ENCODE measurements around the gene LRRC41. TPM values are rescaled to one million over a fixed set of nuclear protein-coding genes. Genes with fewer than 3 reads are reported as not detected.
A peak's percentile ranks its signal among the peaks of the same experiment; 100 is the strongest.

The LRRC41 gene
- total and polyA plus RNA-seq, 2 of the 13 experiments (the other 11 are each of a cell fraction or from before 2014, with no cell fraction given) = 48.1 to 53.6 TPM

DNA sequence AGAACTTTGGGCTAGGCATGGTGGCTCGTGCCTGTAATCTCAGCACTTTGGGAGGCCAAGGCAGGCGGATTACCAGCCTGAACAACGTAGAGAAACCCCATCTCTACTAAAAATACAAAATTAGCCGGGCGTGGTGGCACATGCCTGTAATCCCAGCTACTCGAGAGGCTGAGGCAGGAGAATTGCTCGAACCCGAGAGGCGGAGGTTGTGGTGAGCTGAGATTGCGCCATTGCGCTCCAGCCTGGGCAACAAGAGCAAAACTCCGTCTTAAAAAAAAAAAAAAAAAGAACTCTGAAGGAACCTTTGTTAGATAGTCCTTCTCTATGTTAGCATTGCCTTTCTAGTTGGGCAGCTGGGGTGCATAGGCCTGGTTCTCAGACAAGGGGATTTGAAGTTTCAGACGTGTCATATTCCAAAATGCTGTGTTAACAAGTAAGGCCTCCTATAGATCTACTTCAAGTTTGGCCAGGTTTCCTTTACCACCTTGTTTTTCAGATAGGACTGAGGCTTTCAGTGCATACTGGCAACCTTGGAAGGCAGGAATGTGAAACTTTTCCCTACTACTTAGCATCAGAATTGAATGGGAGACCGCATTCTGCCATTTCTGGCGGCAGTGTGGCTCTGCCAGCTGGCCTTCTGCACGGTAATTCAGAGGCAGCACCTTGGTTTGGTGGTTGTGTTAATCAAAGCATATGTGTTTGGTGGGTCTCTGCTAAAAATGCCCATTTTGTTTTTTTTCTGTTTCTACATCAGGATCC is 6.2 kb upstream of the LRRC41 start (continued):
- TF ChIP-seq ZNF646 (CRISPR knock-in tag; IDR thresholded peaks at IDR 0.05) = no peak
- no peak for TF ChIP-seq MIER2 (CRISPR knock-in tag; IDR thresholded peaks at IDR 0.05)
- no peak for TF ChIP-seq XRCC5 (optimal IDR thresholded peaks at IDR 0.05; ENCODE audit: low read length)
- no peak for TF ChIP-seq ZNF670 (CRISPR knock-in tag; IDR thresholded peaks at IDR 0.05; ENCODE audit: borderline replicate concordance)

- WGBS (ENCODE audit: low lambda C conversion rate) = 88% methylated on average over 8 of the region's 8 CpGs
- FAIRE-seq (no peak), DNase-seq (ENCODE audit: low spot score) (no peak), ATAC-seq (no peak)
- H3K27ac ChIP-seq (ENCODE audit: extremely low read length, insufficient read depth, low read length) = no peak overlapping the region
- no peaks in the 10 kb centered on the region for H3K9me3 ChIP-seq (ENCODE audit: low read length)
- H3K9ac ChIP-seq (ENCODE audit: insufficient read depth, low read depth, low read length) = no peak overlapping the region
- intact Hi-C loops (cut with micrococcal nuclease; ENCODE audit: unreplicated experiment) (no loop called here), in situ Hi-C loops (cut with HindIII; ENCODE audit: extremely low pct_ligation_motif_present, low pct_unique_long_range_greater_than_20kb) (no loop called here)
- no peak for TF ChIP-seq MYC (CRISPR knock-in tag; IDR thresholded peaks at IDR 0.05; ENCODE audit: borderline replicate concordance)
- no peak for TF ChIP-seq GABPA (IDR thresholded peaks at IDR 0.05; ENCODE audit: low read depth, low read length)
- no peak for TF ChIP-seq GABPA (CRISPR knock-in tag; IDR thresholded peaks at IDR 0.05; ENCODE audit: low read depth)
- TF ChIP-seq LBX2 (CRISPR knock-in tag; IDR thresholded peaks at IDR 0.05; ENCODE audit: borderline replicate concordance) = no peak
- TF ChIP-seq KDM6A (CRISPR knock-in tag; IDR thresholded peaks at IDR 0.05; ENCODE audit: low read depth) = no peak
- TF ChIP-seq NR3C1 (CRISPR knock-in tag; IDR thresholded peaks at IDR 0.05) = no peak
- TF ChIP-seq, protein P1, sequence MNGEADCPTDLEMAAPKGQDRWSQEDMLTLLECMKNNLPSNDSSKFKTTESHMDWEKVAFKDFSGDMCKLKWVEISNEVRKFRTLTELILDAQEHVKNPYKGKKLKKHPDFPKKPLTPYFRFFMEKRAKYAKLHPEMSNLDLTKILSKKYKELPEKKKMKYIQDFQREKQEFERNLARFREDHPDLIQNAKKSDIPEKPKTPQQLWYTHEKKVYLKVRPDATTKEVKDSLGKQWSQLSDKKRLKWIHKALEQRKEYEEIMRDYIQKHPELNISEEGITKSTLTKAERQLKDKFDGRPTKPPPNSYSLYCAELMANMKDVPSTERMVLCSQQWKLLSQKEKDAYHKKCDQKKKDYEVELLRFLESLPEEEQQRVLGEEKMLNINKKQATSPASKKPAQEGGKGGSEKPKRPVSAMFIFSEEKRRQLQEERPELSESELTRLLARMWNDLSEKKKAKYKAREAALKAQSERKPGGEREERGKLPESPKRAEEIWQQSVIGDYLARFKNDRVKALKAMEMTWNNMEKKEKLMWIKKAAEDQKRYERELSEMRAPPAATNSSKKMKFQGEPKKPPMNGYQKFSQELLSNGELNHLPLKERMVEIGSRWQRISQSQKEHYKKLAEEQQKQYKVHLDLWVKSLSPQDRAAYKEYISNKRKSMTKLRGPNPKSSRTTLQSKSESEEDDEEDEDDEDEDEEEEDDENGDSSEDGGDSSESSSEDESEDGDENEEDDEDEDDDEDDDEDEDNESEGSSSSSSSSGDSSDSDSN (CRISPR knock-in tag; IDR thresholded peaks at IDR 0.05) = no peak
- peak overlapping the region in 1 of 3 experiments; percentile 96; a peak in 1 of 6 replicates for H3K4me3 ChIP-seq (replicated peaks in 1 of 3; ENCODE audit: insufficient read depth in 1 of 3, low read depth in 2 of 3, low read length in 3 of 3)
- H2AFZ ChIP-seq (ENCODE audit: low read length) = no peak overlapping the region
- peaks cover 33% of the 10 kb centered on the region for H3K4me1 ChIP-seq (ENCODE audit: insufficient read depth, low read length)
- peaks cover 0 to 4% of the 10 kb centered on the region in 2 experiments; a peak in 1 of 5 replicates for H3K27me3 ChIP-seq (ENCODE audit: control insufficient read depth in 1 of 2, insufficient read depth in 2 of 2, low read length in 2 of 2)
- BruUV-seq (replicated peaks) = no TSS peak
- POLR2A ChIA-PET = no interaction called here
- peak overlapping the region; percentile 54 for H3K4me2 ChIP-seq (ENCODE audit: low read depth, low read length)
- H3K79me2 ChIP-seq (ENCODE audit: insufficient read depth, low read length) = peaks cover 78% of the 10 kb centered on the region
- CTCF ChIA-PET (ENCODE audit: low intra/inter-chr PET ratio, low total read pairs) = no interaction called here
- H3K36me3 ChIP-seq (replicated peaks in 1 of 2; ENCODE audit: control insufficient read depth in 1 of 2, insufficient read depth in 2 of 2, low read length in 2 of 2) = peaks cover 9 to 33% of the 10 kb centered on the region in 2 experiments
- H4K20me1 ChIP-seq (ENCODE audit: insufficient read depth, low read length) = peaks cover 36% of the 10 kb centered on the region
Measured at GRCh38 chr1:46306159-46306530, 2.7 kb upstream of the LRRC41 start.
